Stimulated activated naive CD4-positive, alpha-beta T cell treated with Interleukin-2 at 50 U/mL for 16 hours (primary cell): ENCODE results near the gene CCDC87.
A peak's percentile ranks its signal among the peaks of the same experiment; 100 is the strongest.
"Not testable (repeated sequence)": the region's sequence is repeated elsewhere in the genome, so short reads cannot be mapped to it uniquely, and the experiment has no call there.

ENCODE experiments used
- DNase-seq: peaks from one replicate; lab custom pipeline; 2025; lab: John Stamatoyannopoulos, UW

The CCDC87 gene

DNA sequence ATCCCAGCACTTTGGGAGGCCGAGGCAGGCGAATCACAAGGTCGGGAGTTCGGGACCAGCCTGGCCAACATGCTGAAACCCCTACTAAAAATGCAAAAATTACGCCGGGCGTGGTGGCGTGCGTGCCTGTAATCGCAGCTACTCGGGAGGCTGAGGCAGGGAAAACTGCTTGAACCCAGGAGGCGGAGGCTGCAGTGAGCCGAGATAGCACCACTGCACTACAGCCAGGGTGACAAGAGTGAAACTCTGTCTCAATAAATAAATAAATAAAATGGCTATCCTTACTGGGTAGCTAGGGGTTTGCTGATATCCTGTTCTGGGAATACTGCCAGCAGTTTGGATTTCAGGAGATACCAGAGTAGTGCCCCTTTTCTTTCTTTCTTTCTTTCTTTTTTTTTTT is 21.2 kb upstream of the CCDC87 start:
- DNase-seq: no peak

- no peak for DNase-seq
These were observed 19.6 kb upstream of the CCDC87 start for GRCh38 chr11:66612458-66612857.

GRCh38 chr11:66609721-66610617 is 17.1 kb upstream of the CCDC87 start:
- DNase-seq: no peak

DNA sequence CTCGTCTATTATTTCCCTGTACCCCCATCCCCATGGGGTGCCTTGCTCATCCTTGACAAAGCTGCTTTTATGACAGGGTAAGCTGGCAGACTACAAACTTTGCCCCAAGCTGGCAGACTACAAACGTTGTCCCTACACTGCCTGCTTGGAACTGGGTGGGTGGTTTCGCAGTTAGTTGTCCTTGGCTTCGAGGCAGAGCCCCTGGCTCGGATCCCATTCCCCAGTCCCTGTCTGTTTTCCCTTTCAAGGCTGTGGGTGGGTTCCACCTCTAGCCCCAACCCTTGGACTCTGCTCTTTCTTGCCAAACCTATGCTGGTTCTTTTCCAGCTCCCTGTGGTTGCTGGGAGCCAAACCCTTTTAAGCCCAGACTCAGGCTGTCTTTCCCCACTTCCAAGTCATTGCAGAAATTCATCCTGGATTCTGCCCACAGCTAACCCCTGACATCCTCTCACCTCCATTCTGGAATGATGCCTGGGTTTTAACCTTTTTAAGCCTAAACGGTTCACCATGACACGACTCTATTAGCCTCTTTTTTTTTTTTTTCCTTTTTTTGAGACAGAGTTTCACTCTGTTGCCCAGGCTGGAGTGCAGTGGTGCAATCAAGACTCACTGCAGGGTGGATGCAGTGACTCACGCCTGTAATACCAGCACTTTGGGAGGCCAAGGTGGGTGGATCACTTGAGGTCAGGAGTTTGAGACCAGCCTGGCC is 14.4 kb upstream of the CCDC87 start:
- no peak for DNase-seq

DNA sequence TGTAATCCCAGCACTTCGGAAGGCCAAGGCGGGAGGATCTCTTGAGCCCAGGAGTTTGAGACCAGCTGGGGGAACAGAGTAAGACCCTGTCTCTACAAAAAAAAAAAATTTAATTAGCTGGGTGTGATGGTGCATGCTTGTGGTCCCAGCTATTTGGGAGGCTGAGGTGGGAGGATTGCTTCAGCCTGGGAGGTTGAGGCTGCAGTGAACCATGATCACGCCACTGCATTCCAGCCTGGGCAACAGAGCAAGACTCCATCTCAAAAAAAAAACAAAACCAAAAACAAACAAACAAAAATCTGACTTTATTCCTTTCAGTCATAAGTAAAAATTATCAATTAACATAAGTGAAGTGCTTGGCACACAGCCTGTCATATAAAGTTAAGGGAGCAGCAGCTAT is 13.7 kb upstream of the CCDC87 start:
- not testable (repeated sequence) for DNase-seq

- DNase-seq: no peak
These were observed 11.3 kb upstream of the CCDC87 start for GRCh38 chr11:66604155-66604554.

- no peak for DNase-seq
These were observed 10.2 kb upstream of the CCDC87 start for GRCh38 chr11:66603072-66603471.

GRCh38 chr11:66600631-66601233 is 7.9 kb upstream of the CCDC87 start:
- DNase-seq: no peak

DNA sequence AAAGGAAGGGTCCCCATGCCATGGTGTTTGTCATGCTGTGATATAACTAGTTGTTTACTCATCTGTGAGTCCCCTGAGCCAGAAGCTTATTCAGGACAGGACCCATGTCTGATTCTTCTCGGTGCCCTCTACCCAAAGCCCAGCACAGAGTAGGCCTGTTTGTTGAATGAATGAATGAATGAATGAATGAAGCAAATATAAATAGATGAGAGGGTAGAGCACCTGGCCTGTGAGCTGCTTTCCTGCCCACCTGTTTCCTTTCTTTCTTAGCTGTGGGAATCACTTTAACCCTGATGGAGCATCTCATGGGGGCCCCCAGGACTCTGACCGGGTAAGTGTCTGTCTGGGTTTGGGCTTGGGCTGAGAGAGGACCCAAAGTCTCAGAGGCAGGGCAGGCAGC is 7.4 kb upstream of the CCDC87 start:
- no peak for DNase-seq

- no peak for DNase-seq
These were observed 6.1 kb upstream of the CCDC87 start for GRCh38 chr11:66598993-66599392.

DNA sequence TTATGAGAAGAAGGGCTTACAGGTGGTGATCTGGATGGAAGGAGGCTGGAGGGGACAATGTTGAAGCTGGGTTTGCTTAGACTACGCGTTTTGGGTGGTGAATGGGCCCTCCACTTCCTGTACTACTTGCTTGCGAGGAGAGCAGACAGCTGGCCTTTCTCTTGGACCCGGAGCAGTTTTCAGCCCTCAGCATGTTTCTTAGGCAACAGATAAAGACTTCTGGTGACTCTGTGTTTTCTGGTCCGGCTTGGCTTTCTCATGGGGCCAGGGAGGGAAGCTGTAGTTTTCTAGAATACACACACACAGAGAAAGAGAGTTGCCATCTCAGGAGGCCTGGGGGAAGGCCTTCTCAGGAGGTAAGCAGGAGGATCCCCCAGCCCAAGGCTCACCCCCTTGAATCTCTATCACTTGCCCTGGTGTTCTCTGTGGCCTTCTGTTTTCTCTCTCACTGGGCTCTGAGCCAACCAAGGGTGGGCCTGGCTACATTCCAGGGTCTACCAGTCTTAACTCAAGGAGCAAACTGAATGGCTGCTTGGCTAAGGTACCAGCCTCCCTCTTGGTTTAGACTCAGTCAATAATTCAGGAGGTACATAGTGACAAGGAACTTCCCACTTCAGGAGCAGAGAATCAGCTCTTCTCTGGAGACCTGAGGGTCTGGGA is 2.5 kb upstream of the CCDC87 start:
- no peak for DNase-seq

GRCh38 chr11:66593650-66594049 is 787 bp upstream of the CCDC87 start:
- DNase-seq: no peak

GRCh38 chr11:66593303-66593635 is 406 bp upstream of the CCDC87 start:
- DNase-seq: no peak

DNA sequence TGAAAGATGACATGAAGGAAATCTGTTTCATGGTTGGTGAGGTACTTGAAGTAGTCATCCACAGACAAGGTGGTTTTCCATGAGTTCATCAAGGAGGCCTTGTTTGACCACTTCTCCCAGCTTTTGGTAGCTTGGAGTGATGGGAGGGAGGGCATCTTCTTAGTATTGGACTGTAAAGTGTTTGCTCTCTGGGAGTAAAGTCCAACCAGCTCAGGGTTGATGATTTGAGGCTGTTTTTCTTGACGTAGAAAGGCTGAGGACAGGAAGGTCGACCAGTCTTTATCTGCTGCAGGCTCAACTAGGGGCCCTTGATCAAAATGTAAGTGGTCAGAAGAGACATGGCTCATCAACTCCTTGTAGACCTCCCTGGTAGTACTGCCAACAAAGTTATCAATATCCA is 1.7 kb downstream of the CCDC87 start:
- DNase-seq: no peak

DNA sequence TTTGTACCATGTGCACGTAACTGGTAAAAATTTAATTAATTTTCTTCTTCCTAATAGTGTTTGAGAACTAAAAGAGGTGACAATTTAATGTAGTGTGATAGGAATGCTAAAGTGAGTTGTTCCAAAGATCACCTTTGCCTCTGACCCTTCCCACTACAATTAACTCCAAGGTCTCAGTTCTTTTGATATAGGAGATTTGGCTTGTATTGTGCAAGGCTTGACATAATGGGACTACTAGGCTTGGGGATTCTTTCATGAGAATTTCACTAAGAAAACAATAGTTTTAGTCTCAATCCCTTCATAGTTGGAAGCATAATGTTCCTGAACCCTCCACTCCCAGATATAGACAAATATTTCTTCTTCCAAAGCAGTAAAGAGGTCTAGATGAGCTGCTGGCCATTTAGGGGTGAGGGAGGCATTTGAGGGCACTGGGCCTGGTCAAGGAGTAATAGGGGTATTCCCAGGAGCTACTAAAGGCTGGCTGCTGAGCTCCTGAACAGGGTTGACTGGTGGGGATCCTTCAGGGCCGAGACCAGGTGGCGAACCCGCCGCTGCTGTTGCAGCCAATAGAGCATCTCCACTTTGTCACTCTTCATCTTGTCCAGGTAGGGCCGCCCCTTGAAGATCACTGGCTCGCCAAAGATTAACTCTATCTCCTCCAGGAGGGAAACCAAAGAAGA is 2.7 kb downstream of the CCDC87 start:
- DNase-seq: no peak

DNA sequence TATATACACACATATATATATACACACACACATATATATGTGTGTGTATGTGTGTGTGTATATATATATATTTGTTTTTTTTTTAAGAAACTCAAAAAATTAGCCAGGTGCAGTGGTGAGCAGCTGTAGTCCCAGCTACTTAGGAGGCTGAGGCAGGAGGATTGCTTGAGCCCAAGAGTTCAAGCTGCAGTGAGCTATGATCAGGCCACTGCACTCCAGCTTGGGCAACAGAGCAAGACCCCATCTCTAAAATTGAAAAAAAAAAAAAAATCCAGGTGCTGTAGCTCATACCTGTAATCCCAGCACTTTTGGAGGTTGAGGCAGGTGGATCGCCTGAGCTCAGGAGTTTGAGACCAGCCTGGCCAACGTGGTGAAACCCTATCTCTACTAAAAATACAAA is 3.5 kb downstream of the CCDC87 start:
- DNase-seq: not testable (repeated sequence)

GRCh38 chr11:66586136-66586535 is 6.7 kb downstream of the CCDC87 start:
- DNase-seq: no peak

DNA sequence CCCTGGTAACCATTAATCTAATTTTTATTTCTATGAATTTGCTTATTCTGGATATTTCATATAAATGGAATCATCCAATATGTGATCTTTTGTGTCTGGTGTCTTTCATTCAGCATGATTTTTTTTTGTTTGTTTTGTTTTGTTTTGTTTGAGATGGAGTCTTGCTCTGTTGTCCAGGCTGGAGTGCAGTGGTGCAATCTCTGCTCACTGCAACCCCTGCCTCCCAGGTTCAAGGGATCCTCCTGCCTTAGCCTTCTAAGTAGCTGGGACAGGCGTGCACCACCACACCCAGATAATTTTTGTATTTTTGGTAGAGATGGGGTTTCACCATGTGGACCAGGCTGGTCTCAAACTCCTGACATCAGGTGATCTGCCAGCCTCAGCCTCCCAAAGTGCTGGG is 7.4 kb downstream of the CCDC87 start:
- DNase-seq: not testable (repeated sequence)

DNA sequence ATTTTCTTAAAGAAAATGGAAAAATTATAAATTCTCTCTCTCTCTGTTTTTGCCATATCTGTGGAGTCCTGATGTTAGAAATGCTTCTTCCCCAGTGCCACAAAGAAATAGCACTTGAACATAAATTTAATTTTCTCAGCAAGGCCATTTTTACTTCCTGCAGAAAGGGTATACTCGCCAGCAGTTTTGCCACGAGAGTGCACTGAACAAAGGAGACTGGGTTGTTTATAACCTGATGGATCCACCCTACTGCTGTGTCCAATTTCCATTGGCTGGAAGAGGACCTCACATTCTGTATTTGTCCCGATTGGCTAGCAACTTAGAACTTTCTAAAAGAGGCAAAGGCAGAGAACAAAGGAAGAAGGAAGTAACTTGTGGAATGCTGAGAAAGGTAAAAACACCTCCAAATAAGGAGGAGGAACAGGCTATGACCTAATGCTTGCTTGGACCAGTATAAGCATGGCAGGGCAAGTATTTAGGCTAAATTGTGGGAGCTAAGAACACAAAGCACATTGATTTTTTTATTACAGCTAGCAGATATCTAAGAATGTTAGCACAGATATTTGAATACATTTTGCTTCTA is 10.2 kb downstream of the CCDC87 start:
- not testable (repeated sequence) for DNase-seq

DNA sequence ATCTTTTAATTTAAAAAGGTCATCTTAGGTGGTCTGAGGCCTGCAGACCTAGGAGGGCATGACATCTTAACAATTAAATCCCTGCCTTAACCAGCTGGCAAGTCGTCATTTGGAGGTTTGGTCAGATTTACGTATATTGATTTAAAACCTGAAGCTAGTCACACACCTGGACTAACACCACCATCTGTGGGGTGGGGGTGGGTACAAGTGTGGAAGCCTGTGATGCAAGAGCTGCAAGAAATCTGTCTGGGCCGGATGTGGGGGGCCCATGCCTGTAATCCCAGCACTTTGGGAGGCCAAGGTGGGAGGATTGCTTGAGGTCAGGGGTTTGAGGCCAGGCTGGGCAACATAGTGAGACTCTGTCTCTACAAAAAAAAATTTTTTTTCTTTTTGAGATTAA is 11.6 kb downstream of the CCDC87 start:
- DNase-seq: no peak

DNA sequence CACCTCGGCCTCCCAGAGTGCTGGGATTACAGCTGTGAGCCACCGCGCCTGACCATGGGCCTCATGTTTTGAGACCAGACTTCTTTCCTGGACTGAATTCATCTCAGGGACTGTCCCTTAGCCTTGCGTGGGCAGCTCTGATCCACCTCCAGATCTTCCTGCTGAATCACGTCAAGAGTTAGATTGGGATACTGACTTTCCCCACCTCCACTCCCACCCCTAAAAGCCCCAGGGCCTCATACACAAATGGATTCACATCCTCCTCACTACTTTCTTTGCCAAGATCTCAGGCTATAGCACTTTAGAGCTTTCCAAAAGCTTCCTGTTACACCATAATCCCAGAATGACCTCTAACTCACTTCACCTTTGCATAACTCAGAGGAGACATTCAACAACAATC is 12.1 kb downstream of the CCDC87 start:
- peak; percentile 1 for DNase-seq
